CD14-positive monocyte (primary cell): Measurements from ENCODE around the gene C22orf15. TPM values are rescaled to one million over a fixed set of nuclear protein-coding genes. Genes with fewer than 3 reads are reported as not detected.

ENCODE experiments used
- DNase-seq, 3 donors: peaks; one replicate each; pipeline ENCODE4 v3.0.0-alpha.2; 2011 to 2022
- H2AFZ ChIP-seq: 2 replicates; pipeline ENCODE4 v1.6.0; 2012; ENCODE audit warnings: mild to moderate bottlenecking, low read depth, low read length, inconsistent platforms; ENCODE audit not compliant: insufficient read depth, poor library complexity, severe bottlenecking
- H3K27ac ChIP-seq, 2 donors: 1 replicate in 1 of 2; 2 replicates in 1 of 2; pipeline ENCODE4 v1.5.1; 2012 to 2013; ENCODE audit warnings: low read length in 2 of 2, control low read depth in 1 of 2, inconsistent platforms in 1 of 2, low read depth in 1 of 2, mild to moderate bottlenecking in 1 of 2
- H3K27me3 ChIP-seq, 2 donors: one replicate each; pipeline versions ENCODE4 v1.6.0 to v1.6.1; 2011 to 2013; ENCODE audit warnings: low read length in 2 of 2; ENCODE audit not compliant: control insufficient read depth in 2 of 2, insufficient read depth in 2 of 2
- H3K36me3 ChIP-seq, 2 donors: replicated peaks in 1 of 2; 1 replicate in 1 of 2; 2 replicates in 1 of 2; pipeline versions ENCODE4 v1.5.1 to v1.6.1; 2012 to 2013; ENCODE audit warnings: low read length in 2 of 2, control low read depth in 1 of 2, inconsistent platforms in 1 of 2, mild to moderate bottlenecking in 1 of 2; ENCODE audit not compliant: insufficient read depth in 2 of 2, control insufficient read depth in 1 of 2
- H3K4me1 ChIP-seq, 2 donors: 1 replicate in 1 of 2; 2 replicates in 1 of 2; pipeline versions ENCODE4 v1.5.1 to v1.6.1; 2012 to 2013; ENCODE audit warnings: low read length in 2 of 2, control low read depth in 1 of 2, inconsistent platforms in 1 of 2, mild to moderate bottlenecking in 1 of 2, moderate library complexity in 1 of 2; ENCODE audit not compliant: insufficient read depth in 2 of 2, control insufficient read depth in 1 of 2
- H3K4me2 ChIP-seq: replicated peaks from 2 replicates; pipeline ENCODE3; 2012; ENCODE audit warnings: low read length, moderate library complexity, mild to moderate bottlenecking; ENCODE audit not compliant: poor library complexity, severe bottlenecking; ENCODE audit errors: extremely low read depth
- H3K4me3 ChIP-seq, 3 experiments: fragments of 200-600 bp in 1 of 3; sonication (generic) in 1 of 3; replicated peaks in 1 of 3; 1 replicate in 2 of 3; 2 replicates in 1 of 3; pipeline ENCODE4 v1.5.1; 2011 to 2013; ENCODE audit warnings: low read length in 3 of 3, mild to moderate bottlenecking in 3 of 3, control low read depth in 2 of 3, low read depth in 2 of 3, inconsistent platforms in 1 of 3, moderate library complexity in 1 of 3
- H3K79me2 ChIP-seq: 2 replicates; pipeline ENCODE4 v1.6.0; 2012; ENCODE audit warnings: mild to moderate bottlenecking, control low read depth, inconsistent platforms, low read length, moderate library complexity; ENCODE audit not compliant: insufficient read depth
- H3K9ac ChIP-seq: 2 replicates; pipeline ENCODE4 v1.6.0; 2017; ENCODE audit warnings: low read length, mild to moderate bottlenecking; ENCODE audit not compliant: insufficient read depth, poor library complexity, severe bottlenecking
- H3K9me3 ChIP-seq, 2 donors: replicated peaks in 1 of 2; 1 replicate in 1 of 2; 2 replicates in 1 of 2; pipeline versions ENCODE4 v1.5.1 to v1.6.1; 2012 to 2013; ENCODE audit warnings: low read length in 2 of 2, control low read depth in 1 of 2; ENCODE audit not compliant: control insufficient read depth in 1 of 2, insufficient read depth in 1 of 2
- H4K20me1 ChIP-seq: 2 replicates; pipeline ENCODE4 v1.6.0; 2012; ENCODE audit warnings: mild to moderate bottlenecking, low read length, control low read depth, moderate library complexity; ENCODE audit not compliant: insufficient read depth
- H3K27ac Mint-ChIP-seq, 7 donors: one replicate each; pipeline ENCODE4 v1.8.0; 2020; ENCODE audit warnings: mild to moderate bottlenecking in 7 of 7, mixed read lengths in 7 of 7, moderate library complexity in 6 of 7, inconsistent platforms in 2 of 7
- H3K27me3 Mint-ChIP-seq, 3 donors: one replicate each; pipeline ENCODE4 v1.8.0; 2021 to 2022; ENCODE audit warnings: low read depth in 3 of 3, mild to moderate bottlenecking in 3 of 3, mixed read lengths in 3 of 3, moderate library complexity in 3 of 3, inconsistent platforms in 1 of 3
- H3K36me3 Mint-ChIP-seq, 2 donors: one replicate each; pipeline ENCODE4 v1.8.0; 2020; ENCODE audit warnings: mixed read lengths in 2 of 2, inconsistent platforms in 1 of 2, mild to moderate bottlenecking in 1 of 2
- H3K4me1 Mint-ChIP-seq: one replicate; pipeline ENCODE4 v1.8.0; 2020; ENCODE audit warnings: mild to moderate bottlenecking, mixed read lengths
- H3K4me3 Mint-ChIP-seq, 2 donors: one replicate each; pipeline ENCODE4 v1.8.0; 2020; ENCODE audit warnings: mild to moderate bottlenecking in 2 of 2, mixed read lengths in 2 of 2, moderate library complexity in 1 of 2
- H3K9me3 Mint-ChIP-seq, 7 donors: one replicate each; pipeline ENCODE4 v1.8.0; 2020 to 2022; ENCODE audit warnings: mixed read lengths in 7 of 7, mild to moderate bottlenecking in 6 of 7, moderate library complexity in 6 of 7, inconsistent platforms in 2 of 7
- CTCF ChIP-seq: fragments of 200-600 bp; IDR thresholded peaks from one replicate; pipeline ENCODE4 v1.8.0; 2022; ENCODE audit warnings: antibody characterized with exemption, mild to moderate bottlenecking
- WGBS: methylation state at CpG from one replicate; pipeline ENCODE4 v1.1.5; 2013; ENCODE audit warnings: missing lambda C conversion rate; ENCODE audit not compliant: insufficient coverage; 5-methylcytosine and 5-hydroxymethylcytosine counted together
- intact Hi-C, 2 donors: fragments of 100-400 bp; cut with micrococcal nuclease; formaldehyde crosslinking; loops; one replicate each; pipeline versions ENCODE4 v1.15.0 to v1.15.1; 2023
- polyA plus RNA-seq, 3 donors: library from polyadenylated mRNA; depleted of rRNA in 1 of 3; unstranded in 2 of 3; stranded (reverse) in 1 of 3; fragments of 300-500 nt in 2 of 3; fragments of >200 nt in 1 of 3; fragmentation: Illumina TruSeq in 2 of 3; gene quantifications; 1 replicate in 2 of 3; 2 replicates in 1 of 3; pipeline ENCODE4 v1.2.3, GENCODE V29; 2012 to 2021

The C22orf15 gene
- polyA plus RNA-seq, 3 donors = 0.29 TPM; not detected in 2

GRCh38 chr22:23753385-23753784 is 9.4 kb upstream of the C22orf15 start:
- peaks cover 0 to 3% (median 2%) of the 10 kb centered on the region in 3 donors for H3K27me3 Mint-ChIP-seq
- intact Hi-C loops = no loop called here

GRCh38 chr22:23754220-23754919 is 8.4 kb upstream of the C22orf15 start, which contains the start of gene VPREB3:
TSS of gene VPREB3 (minus strand) at chr22:23754425. CDS start at chr22:23754363, 62 bp downstream.
- H3K4me2 ChIP-seq = no peak within 1 kb of the TSS
- peaks cover 22 to 26% of the 10 kb centered on the region in 2 donors for H3K4me1 ChIP-seq
- Mint-ChIP-seq H3K9me3 (peaks cover 0 to 2% (median 0%) of the 10 kb centered on the region in 7 donors), H3K4me1 (peaks cover 23% of the 10 kb centered on the region), H3K36me3 (no peaks in the 10 kb centered on the region), H3K4me3 (peak within 1 kb of the TSS in 1 of 2 donors; percentile 39), H3K27me3 (peaks cover 0 to 3% (median 2%) of the 10 kb centered on the region in 3 donors), H3K27ac (peak within 1 kb of the TSS in 1 of 7 donors; percentile 54)
- H4K20me1 ChIP-seq = no peaks in the 10 kb centered on the region
- H3K9me3 ChIP-seq = no peaks in the 10 kb centered on the region
- intact Hi-C loops = no loop called here
- 85% methylated on average over 10 of the region's 14 CpGs for WGBS
- H2AFZ ChIP-seq = no peak within 1 kb of the TSS
- no peak for DNase-seq
- no peak within 1 kb of the TSS for H3K27ac ChIP-seq
- TF ChIP-seq CTCF = no peak
- no peak within 1 kb of the TSS for H3K9ac ChIP-seq
- H3K79me2 ChIP-seq = peaks cover 6% of the 10 kb centered on the region
- H3K27me3 ChIP-seq = no peaks in the 10 kb centered on the region
- H3K4me3 ChIP-seq = no peak within 1 kb of the TSS
- H3K36me3 ChIP-seq = no peaks in the 10 kb centered on the region

More at GRCh38 chr22:23753385-23753784, 9.4 kb upstream of the C22orf15 start:
- no peaks in the 10 kb centered on the region for H3K9me3 ChIP-seq
- H3K27me3 ChIP-seq = no peaks in the 10 kb centered on the region
- no peak for DNase-seq
- Mint-ChIP-seq H3K9me3 (peaks cover 0 to 2% (median 0%) of the 10 kb centered on the region in 7 donors), H3K4me3 (no peak overlapping the region), H3K27ac (no peak overlapping the region), H3K4me1 (peaks cover 23% of the 10 kb centered on the region), H3K36me3 (no peaks in the 10 kb centered on the region)
- H2AFZ ChIP-seq = no peak overlapping the region
- TF ChIP-seq CTCF = no peak
- no peaks in the 10 kb centered on the region for H4K20me1 ChIP-seq
- WGBS = 44% methylated on average over 2 of the region's 2 CpGs
- no peak overlapping the region for H3K4me2 ChIP-seq
- H3K9ac ChIP-seq = no peak overlapping the region
- H3K4me1 ChIP-seq = peaks cover 22 to 26% of the 10 kb centered on the region in 2 donors
- H3K4me3 ChIP-seq = no peak overlapping the region
- H3K27ac ChIP-seq = no peak overlapping the region
- H3K79me2 ChIP-seq = peaks cover 6% of the 10 kb centered on the region
- H3K36me3 ChIP-seq = no peaks in the 10 kb centered on the region
